Measurements from ENCODE around the gene NEFH.

Gene NEFH

DNA sequence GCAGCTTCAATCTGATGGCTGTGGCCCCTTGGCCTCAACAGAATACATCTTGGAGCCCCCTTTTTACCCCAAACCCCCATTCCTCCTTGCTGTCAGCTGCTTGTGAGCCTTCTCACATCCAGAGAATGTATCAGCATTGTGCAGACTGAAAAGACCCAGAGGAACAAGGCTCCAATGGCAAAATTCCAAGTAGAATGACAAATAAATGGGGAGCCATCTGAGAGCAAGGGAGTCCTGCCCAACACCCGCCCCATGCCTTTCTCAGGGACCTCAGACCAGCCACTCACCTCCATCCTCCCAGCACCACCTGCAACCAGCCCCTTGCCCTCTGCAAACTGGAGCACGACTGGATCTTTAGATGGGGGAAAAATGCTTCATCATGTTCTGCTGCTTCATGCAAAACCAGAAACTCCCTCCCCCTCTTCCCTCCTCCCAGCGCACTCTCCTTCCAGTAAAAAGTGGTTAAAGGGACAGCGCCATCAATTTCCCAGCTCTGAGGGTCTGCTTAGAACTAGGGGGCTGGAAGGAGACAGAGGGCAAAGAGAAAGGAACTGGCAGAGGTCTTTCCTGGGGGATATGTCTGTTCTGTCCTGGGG lies 2.2 kb upstream of the NEFH start:
- no peak for TF ChIP-seq CTCF (IDR thresholded peaks at IDR 0.05; ENCODE audit: low read depth, low read length)
- DNase-seq (ENCODE audit: extremely low read depth, low read depth): no peak

DNA sequence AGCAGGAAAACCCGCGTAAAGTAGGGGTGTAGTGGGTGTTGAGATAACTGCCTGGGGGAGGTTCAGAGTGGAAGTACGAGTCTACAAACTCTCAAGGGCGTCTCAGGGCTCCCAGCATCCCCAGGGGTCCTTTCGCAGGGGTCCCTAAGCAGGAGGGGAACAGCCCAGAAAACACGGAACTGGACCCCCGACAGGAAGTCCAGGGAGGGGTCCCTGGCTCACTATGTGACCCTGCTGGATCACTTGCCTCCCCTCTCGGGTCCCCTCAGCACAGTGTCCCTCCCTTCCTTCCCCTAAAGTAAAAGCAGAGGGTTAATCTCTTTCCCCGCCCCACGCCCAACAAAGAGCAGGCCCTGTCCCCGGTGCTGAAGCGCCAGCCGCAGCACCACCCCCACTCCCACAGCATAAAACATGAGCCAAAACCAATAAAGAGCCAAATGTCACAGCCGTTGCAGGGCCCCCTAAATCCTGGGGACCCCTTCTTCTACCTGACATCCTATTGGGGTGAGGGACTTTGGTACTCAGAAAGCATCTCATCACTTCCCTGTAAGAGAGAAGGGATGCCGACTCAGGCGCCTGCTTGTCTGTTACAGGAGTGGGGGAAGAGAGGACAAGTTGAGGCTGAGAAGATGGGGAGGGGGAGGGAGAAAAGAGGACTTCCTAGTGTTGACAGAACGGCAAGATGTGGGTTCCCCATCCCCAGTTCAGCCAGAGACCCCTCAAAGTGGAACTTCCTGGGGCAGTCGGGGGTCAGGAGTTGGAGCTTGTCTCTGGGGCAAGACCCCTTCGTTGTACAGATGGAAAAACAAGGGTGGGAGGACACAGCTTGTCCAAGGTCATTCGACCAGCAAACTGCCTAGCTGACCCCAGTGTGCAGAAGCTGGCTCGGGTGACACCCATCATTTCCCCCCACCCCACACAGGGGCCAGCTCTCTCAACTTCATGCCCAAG lies 1.4 kb upstream of the NEFH start:
- no peak for DNase-seq (ENCODE audit: extremely low read depth, low read depth)
- TF ChIP-seq CTCF (IDR thresholded peaks at IDR 0.05; ENCODE audit: low read depth, low read length): no peak

- TF ChIP-seq CTCF (IDR thresholded peaks at IDR 0.05; ENCODE audit: low read depth, low read length): no peak
- no peak for DNase-seq (ENCODE audit: extremely low read depth, low read depth)
Measured at GRCh38 chr22:29480262-29480511, 169 bp downstream of the NEFH start.

DNA sequence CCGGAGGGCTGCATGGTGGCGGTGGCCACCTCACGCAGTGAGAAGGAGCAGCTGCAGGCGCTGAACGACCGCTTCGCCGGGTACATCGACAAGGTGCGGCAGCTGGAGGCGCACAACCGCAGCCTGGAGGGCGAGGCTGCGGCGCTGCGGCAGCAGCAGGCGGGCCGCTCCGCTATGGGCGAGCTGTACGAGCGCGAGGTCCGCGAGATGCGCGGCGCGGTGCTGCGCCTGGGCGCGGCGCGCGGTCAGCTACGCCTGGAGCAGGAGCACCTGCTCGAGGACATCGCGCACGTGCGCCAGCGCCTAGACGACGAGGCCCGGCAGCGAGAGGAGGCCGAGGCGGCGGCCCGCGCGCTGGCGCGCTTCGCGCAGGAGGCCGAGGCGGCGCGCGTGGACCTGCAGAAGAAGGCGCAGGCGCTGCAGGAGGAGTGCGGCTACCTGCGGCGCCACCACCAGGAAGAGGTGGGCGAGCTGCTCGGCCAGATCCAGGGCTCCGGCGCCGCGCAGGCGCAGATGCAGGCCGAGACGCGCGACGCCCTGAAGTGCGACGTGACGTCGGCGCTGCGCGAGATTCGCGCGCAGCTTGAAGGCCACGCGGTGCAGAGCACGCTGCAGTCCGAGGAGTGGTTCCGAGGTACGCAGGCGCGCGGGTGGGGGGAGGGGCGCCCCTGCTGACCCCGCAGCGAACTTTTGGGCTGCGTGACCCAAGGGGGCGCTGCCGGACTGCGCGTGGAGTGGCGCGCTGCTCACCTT lies 670 bp downstream of the NEFH start:
- TF ChIP-seq CTCF (IDR thresholded peaks at IDR 0.05; ENCODE audit: low read depth, low read length): no peak; the same call in 1 of the 2 replicates
- DNase-seq (ENCODE audit: extremely low read depth, low read depth): no peak

- DNase-seq (ENCODE audit: extremely low read depth, low read depth): no peak
- no peak for TF ChIP-seq CTCF (IDR thresholded peaks at IDR 0.05; ENCODE audit: low read depth, low read length)
Measured at GRCh38 chr22:29481265-29482000, 1.4 kb downstream of the NEFH start.

DNA sequence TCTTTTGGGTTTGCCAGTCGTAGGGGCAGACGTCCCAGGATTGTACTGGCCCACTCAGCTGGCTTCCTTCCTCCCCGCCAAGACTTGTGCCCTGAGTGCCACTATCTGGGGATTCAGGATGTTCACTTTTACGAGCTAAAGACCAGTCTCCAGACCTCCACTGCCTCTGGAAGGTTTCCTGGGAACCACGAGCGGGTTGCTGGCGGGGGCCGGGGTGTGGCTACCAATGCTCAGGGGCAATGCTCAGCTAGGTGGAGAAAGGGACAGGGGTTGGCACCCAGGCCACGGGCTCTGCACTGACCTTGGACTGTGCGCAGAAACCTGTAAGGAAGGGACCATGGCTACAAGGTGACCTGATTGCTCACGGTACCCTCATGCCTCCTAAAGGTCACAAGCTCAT lies 2.2 kb downstream of the NEFH start:
- no peak for TF ChIP-seq CTCF (IDR thresholded peaks at IDR 0.05; ENCODE audit: low read depth, low read length)
- no peak for DNase-seq (ENCODE audit: extremely low read depth, low read depth)

Measured in AG09319 (cell line).